Upper lobe of right lung (tissue), 1 donor: ENCODE measurements around the gene HMG20A. TPM values are rescaled to one million over a fixed set of nuclear protein-coding genes. Genes with fewer than 3 reads are reported as not detected.

Experiments used
- ATAC-seq: fragments of 200-7000 bp; cut with Tn5 transposase; one replicate; pipeline ENCODE4 v1.9.1; 2020; ENCODE audit warnings: mild to moderate bottlenecking, moderate library complexity
- DNase-seq: peaks from one replicate; pipeline ENCODE4 v3.0.0-alpha.2; 2020
- H3K27ac ChIP-seq: fragments of 200-600 bp; one replicate; pipeline ENCODE4 v1.8.0; 2022
- H3K27me3 ChIP-seq: fragments of 200-600 bp; one replicate; pipeline ENCODE4 v1.8.0; 2022; ENCODE audit warnings: mild to moderate bottlenecking
- H3K36me3 ChIP-seq: fragments of 200-600 bp; one replicate; pipeline ENCODE4 v1.8.0; 2022
- H3K4me1 ChIP-seq: fragments of 200-600 bp; one replicate; pipeline ENCODE4 v1.8.0; 2022
- H3K4me3 ChIP-seq: fragments of 200-600 bp; one replicate; pipeline ENCODE4 v1.8.0; 2022; ENCODE audit warnings: mild to moderate bottlenecking
- H3K9me3 ChIP-seq: fragments of 200-600 bp; one replicate; pipeline ENCODE4 v1.8.0; 2022
- CTCF ChIP-seq: fragments of 200-600 bp; IDR thresholded peaks from one replicate; pipeline ENCODE4 v1.8.0; 2022; ENCODE audit warnings: antibody characterized with exemption
- intact Hi-C: fragments of 100-400 bp; cut with DNase I; formaldehyde crosslinking; loops from one replicate; pipeline ENCODE4 v1.11.0; 2022
- total RNA-seq: library from RNA; stranded (reverse); fragmentation: NEBNext Ultra II Directional; extraction: Animal tissue kit (Norgen Biotek cat#: 25700); gene quantifications from one replicate; pipeline ENCODE4 v1.2.1, GENCODE V29; 2021
- donor health status: DM: no; HTN: yes; CAD: no; lungs with severe emphysema.

The HMG20A gene
- total RNA-seq, 1 donor from 2014 or later = 41.9 TPM

GRCh38 chr15:77466521-77466920 is 45.8 kb downstream of the HMG20A start:
- H3K4me1 ChIP-seq = no peaks in the 10 kb centered on the region
- ATAC-seq = no peak
- no peak for DNase-seq
- peaks cover 72% of the 10 kb centered on the region for H3K36me3 ChIP-seq
- H3K9me3 ChIP-seq = no peaks in the 10 kb centered on the region
- H3K4me3 ChIP-seq = no peak overlapping the region
- no peak overlapping the region for H3K27ac ChIP-seq
- TF ChIP-seq CTCF = no peak
- intact Hi-C loops = no loop called here
- H3K27me3 ChIP-seq = no peaks in the 10 kb centered on the region

- H3K27me3 ChIP-seq = no peaks in the 10 kb centered on the region
- DNase-seq (no peak), ATAC-seq (no peak)
- no peak overlapping the region for H3K4me3 ChIP-seq
- no peaks in the 10 kb centered on the region for H3K9me3 ChIP-seq
- H3K4me1 ChIP-seq = no peaks in the 10 kb centered on the region
- peaks cover 71% of the 10 kb centered on the region for H3K36me3 ChIP-seq
- intact Hi-C loops = no loop called here
- TF ChIP-seq CTCF = no peak
- H3K27ac ChIP-seq = no peak overlapping the region
Measured at GRCh38 chr15:77468896-77469295, 48.2 kb downstream of the HMG20A start.

DNA sequence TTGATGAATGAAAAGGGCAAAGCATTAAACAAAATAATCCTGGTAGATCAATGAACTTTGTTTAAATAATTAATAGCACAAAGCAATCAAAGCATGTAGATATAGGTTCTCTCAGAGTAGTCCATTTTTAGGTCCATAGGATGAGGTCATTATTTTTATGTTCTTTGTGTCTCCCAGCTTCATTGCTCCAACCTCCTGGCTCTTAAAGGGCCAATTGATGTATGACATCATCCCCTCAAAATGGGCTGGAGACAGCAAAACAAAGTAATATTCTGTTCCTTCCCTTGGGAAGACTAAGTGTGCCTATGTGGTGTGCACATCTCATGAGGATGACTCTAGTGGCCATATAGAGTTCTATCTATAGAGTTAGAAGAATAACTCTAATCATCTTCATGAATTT is 49.5 kb downstream of the HMG20A start:
- peaks cover 58% of the 10 kb centered on the region for H3K36me3 ChIP-seq
- intact Hi-C loops = no loop called here
- no peak for TF ChIP-seq CTCF
- H3K9me3 ChIP-seq = no peaks in the 10 kb centered on the region
- no peak for ATAC-seq
- no peak overlapping the region for H3K27ac ChIP-seq
- no peaks in the 10 kb centered on the region for H3K27me3 ChIP-seq
- no peak for DNase-seq
- H3K4me3 ChIP-seq = no peak overlapping the region
- peaks cover 6% of the 10 kb centered on the region for H3K4me1 ChIP-seq

- no peaks in the 10 kb centered on the region for H3K27me3 ChIP-seq
- DNase-seq (no peak), ATAC-seq (no peak)
- H3K27ac ChIP-seq = no peak overlapping the region
- TF ChIP-seq CTCF = no peak
- intact Hi-C loops = no loop called here
- peaks cover 14% of the 10 kb centered on the region for H3K4me1 ChIP-seq
- no peaks in the 10 kb centered on the region for H3K9me3 ChIP-seq
- H3K36me3 ChIP-seq = peaks cover 30% of the 10 kb centered on the region
- no peak overlapping the region for H3K4me3 ChIP-seq
Measured at GRCh38 chr15:77473328-77473727, 52.6 kb downstream of the HMG20A start.

- ATAC-seq (peak; percentile 96), DNase-seq (no peak)
- Histone ChIP-seq H3K9me3 (no peaks in the 10 kb centered on the region), H3K36me3 (peaks cover 34% of the 10 kb centered on the region), H3K4me3 (no peak overlapping the region), H3K27ac (peak overlapping the region; percentile 48), H3K27me3 (no peaks in the 10 kb centered on the region), H3K4me1 (peaks cover 14% of the 10 kb centered on the region)
- no peak for TF ChIP-seq CTCF
- intact Hi-C loops = no loop called here
Measured at GRCh38 chr15:77474310-77474988, 53.8 kb downstream of the HMG20A start.

DNA sequence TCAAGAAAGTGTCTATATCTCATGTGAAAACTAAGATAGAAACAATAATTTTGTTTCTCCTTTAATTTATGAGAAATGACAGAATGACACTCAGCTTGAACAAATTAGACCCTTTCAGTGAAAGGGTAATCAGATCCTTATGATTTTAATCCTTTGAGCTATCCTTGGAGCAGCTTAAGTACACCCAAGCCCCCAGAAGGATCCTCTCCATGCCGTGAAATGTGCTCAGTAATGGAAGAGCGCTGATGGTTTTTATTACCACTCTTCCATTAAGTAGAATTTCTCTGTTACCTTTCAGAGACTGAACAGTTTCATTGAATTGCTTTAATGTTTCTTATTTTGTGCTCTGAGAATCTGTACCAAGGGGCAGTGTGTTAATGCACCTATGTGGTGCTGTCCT is 54.3 kb downstream of the HMG20A start:
- DNase-seq (no peak), ATAC-seq (no peak)
- Histone ChIP-seq H3K36me3 (peaks cover 39% of the 10 kb centered on the region), H3K27ac (peak overlapping the region; percentile 18), H3K9me3 (no peaks in the 10 kb centered on the region), H3K4me3 (no peak overlapping the region), H3K4me1 (peaks cover 14% of the 10 kb centered on the region), H3K27me3 (no peaks in the 10 kb centered on the region)
- no peak for TF ChIP-seq CTCF
- intact Hi-C loops = no loop called here
